Ramos (cell line): ENCODE measurements around the gene RUNDC3A.

ENCODE experiments used
- in situ Hi-C: fragments of 300-500 bp; cut with MboI; formaldehyde crosslinking; loops from one replicate; pipeline ENCODE4 v1.14.3; 2022; ENCODE audit warnings: low sequenced_read_pairs; ENCODE audit not compliant: unreplicated experiment

The RUNDC3A gene

DNA sequence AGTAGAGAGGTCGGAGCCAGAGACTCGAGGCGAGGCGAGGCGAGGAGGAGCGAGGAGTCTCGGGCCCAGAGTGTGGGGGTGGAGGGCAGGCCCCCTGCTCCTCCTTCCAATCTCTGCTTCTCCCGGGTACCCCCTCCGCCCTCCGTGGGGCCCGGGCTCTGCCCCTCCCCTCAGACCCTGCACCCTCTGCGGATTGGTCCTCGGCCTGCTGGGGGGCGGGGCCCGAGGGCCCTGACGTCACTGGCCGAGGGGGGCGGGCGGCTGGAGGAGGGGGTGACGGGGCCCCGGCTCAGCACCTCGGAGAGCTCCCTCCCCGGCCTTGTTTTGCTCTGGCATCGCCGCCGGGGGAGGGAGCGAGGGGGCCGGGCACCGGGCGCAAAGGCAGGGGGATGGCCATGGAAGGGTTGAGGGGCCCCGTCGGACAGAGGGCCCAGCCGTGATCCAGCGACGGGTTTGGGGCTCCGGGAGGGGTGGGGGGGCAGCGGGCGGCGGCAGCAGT is at the start of gene RUNDC3A:
Gene RUNDC3A (plus strand): TSS at position 282 of the 499 bp plus-strand sequence. CDS start 232 bp downstream, outside the sequence.
- in situ Hi-C loops = no loop called here

DNA sequence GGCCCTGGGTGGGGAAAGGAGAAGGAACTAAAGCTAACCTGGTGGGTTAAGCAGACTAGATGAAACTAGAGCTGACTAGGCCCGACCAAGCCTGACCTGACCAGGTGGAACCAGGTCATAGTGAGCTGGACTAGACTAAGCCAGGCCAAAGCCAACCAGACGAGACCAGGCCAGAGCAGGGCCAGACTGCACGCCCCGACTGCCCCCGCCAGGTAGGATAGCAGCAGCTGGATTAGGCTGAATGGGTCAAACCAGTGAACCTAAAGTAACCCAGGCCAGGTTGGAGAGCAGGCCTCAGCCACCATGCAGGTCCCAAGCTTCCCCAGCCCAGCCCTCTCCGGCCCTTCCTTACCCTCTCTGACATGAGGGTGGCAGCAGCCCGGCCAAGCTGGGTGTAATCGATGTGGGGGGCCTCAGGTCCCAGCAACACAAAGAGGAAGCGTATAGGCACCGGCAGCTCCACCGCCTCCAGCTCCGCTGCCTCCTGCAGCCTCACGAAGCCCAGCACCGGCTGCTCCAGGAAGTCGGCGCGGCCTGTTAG is 49.5 kb upstream of the RUNDC3A start:
- in situ Hi-C loops = no loop called here

DNA sequence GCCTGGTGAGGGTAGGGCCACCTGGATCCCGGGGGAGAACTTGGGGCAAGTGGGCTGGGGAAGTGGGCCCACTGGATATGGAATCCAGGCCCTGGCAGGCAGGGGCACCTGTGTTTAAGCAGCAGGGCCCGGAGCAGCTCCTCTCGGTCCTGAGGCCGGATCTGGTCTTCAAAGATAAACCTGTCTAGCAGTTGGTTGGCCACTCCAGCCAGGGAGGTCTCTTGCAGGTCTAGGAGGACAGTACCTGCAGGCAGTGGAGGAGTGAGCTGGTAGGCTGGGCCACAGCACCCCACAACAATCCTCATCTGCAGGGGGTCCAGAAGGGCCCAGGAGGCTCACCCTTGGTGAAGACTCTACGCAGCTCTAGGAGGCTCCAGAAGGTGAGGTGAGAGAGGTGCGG is 48.1 kb upstream of the RUNDC3A start:
- in situ Hi-C loops = no loop called here

DNA sequence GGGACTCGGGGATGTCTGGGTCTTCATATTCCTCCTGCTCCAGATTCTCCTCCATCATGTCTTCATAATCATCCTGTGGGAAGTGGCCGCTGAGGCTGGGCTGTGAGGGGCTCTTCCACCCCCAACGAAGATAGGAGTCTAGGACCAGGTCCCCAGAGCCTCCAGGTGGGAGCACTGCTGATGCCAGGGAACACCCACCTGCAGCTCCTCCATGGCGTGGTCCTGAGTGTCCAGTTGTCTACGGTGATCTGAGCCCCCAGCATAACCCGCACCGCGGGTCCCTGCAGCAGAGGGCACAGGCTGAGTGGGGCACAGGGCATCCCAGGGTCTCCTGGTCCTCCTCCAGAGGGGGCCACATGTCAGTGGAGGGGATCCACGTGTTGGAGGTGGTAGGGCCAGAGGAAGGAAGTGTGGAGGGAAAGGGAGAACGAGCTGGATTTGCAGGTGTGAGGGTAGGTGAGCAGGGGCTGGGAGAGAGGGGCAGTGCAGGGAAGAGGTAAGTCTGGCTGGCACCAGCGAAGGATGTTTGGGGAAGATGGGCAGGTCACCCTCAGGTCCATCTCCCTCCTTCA is 45.7 kb upstream of the RUNDC3A start:
- in situ Hi-C loops = no loop called here

- in situ Hi-C loops = no loop called here
Observed at GRCh38 chr17:44263345-44263902, 45.0 kb upstream of the RUNDC3A start.

- in situ Hi-C loops = no loop called here
Observed at GRCh38 chr17:44266402-44267164, 41.8 kb upstream of the RUNDC3A start.

- in situ Hi-C loops = no loop called here
Observed at GRCh38 chr17:44267165-44267455, 41.3 kb upstream of the RUNDC3A start.

GRCh38 chr17:44267818-44268490 is 40.4 kb upstream of the RUNDC3A start, which contains the start of gene SLC4A1:
SLC4A1 (minus strand) TSS chr17:44268135; CDS start chr17:44262866, 5,269 bp downstream.
- in situ Hi-C loops = no loop called here

DNA sequence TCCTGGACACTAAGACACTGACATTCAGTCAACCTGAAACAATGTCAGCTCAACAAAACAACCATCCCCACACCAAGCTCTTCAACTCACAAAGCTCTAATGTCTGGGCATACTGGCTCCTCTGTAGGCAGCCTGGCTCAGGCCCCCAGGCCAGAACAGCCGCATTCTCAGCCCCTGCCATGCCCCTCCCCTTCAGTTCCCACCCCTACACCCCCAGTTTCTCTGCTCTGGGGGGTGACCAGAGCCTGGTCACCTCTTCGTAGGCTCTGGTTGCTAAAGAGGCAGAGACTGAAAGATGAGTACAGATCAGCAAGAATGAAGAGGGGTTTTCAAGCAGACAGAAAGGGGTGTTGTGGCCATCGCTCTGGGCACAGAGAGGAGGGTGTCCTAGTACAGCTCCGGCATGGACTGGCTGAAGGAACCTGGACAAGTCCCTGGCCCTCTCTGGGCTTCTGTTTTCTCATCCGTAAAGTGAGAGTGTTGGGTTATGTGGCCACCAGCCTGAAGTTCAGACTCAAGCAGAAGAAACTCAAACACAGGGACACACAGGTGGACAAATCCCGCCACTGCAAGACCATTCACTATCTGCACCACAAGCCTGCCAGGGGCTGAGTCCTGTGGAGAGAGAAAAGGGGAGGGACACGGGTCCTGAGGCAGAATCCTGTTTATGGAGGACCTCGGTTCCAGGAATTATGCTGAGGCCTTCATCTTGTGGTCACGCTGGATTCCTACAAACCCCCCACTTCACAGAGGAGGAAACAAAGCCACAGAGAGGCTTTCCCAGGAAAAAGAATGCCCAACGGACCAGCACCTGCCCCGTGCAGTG is 39.5 kb upstream of the RUNDC3A start:
- in situ Hi-C loops = no loop called here

DNA sequence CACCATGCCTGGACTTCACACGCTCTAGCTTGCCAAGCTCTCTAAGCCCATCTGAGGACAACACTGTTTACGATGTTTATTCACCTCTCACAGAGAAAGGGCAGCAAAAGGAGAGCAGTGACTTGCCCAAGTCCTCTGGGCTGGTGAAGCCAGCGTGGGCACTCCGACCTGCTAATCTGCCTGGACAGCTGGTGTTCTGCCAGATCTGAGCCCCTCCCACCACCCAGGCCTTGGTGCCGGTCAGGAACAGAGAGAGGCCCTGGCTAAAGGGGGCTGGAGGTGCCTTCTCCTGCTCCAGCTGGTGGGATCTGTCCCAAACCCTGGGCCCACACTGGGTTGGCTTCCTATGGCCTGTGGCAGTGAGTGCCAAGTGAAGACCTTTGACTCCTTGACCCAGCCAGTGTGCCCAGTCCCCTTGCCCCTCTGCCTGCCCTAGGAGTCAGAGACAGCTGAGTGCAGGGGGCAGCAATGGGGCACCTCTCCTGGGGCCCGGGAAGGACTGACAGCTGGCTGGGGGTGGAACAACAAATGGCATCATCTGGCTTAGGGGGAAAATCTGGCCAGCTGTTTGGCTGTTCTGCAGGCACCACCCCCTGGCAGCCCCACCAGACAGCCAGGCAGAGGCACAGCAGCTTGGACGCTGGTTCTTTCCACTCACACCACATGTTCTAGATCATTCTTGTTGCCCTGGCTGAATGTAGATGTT is 38.7 kb upstream of the RUNDC3A start:
- in situ Hi-C loops = no loop called here

DNA sequence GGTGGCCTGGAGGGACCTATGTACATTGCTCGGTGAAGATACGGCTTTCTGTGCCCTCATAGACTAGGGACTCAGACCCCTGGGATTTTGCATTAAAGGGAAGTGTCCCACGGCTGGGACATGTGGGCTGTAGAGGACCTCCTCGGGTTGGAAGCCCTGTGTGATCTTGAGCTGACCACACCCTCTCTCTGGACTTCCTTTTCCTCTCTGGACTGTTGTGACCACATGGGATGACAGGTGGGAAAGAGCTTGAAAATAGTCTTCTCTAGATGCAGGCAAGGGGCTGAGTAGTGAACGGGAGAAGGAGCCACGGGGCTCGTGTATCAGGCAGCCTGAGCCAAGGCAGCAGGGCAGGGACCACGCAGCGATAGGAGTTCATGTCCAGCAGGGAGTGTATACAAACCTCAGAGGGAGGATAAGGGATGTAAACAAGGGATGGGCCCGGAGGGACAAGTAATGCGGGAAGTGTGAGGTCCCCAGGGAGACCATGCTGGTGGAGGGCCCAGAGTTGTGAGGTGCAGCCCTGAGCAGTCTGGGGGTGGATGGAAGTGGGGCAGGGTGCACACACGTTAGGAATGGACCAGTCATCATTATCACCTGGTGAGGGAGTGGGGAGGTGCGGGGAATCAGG is 36.0 kb upstream of the RUNDC3A start:
- in situ Hi-C loops = no loop called here

DNA sequence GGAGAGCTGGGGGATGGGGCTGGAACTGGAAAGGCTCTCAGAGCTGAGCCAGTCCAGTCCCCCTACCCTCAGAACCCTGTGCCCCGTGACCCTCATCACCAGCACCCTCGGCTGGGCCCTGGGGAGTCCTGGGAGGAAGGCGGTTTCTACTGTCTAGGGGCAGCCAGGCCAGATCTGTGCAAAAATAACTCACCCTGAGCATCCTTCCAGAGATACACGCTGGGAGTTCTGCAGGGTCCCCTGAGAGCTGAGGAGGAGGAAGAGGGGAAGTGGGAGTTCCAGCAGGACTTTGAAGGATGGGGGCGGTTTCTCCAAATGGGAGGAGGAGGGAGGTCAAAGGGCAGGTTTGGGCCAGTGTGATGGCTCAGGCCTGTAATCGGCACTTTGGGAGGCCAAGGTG is 35.4 kb upstream of the RUNDC3A start:
- in situ Hi-C loops = no loop called here

DNA sequence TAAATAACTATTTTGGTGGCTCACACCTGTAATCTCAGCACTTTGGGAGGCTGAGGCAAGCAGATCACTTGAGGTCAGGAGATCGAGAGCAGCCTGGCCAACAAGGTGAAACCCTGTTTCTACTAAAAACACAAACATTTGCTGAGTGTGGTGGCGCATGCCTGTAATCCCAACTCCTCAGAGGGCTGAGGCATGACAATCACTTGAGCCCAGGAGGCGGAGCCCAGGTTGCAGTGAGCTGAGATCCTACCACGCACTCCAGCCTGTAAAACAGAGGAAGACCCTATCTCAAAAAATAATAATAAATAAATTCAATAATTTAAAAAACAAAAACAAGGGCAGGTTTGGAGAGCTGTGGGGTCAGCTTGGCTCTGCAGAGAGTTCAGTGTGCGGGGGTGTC is 34.8 kb upstream of the RUNDC3A start:
- in situ Hi-C loops = no loop called here

GRCh38 chr17:44277976-44278375 is 30.4 kb upstream of the RUNDC3A start:
- in situ Hi-C loops = no loop called here

DNA sequence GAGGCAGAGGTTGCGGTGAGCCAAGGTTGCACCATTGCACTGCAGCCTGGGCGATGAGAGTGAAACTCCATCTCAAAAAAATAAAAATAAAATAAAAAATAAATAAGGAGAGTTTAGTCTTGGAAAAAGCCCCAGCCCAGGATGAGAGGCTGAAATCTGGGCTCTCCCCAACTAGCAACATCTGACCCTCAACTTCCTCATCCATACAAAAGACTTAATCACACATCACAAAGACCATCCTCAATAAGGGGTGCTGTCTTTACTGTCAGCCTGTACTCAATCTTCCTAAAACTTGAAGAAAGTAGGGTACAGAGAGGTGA is 29.1 kb upstream of the RUNDC3A start:
- in situ Hi-C loops = no loop called here

GRCh38 chr17:44279666-44280391 is 28.6 kb upstream of the RUNDC3A start:
- in situ Hi-C loops = no loop called here

- in situ Hi-C loops = no loop called here
Observed at GRCh38 chr17:44280392-44280937, 27.9 kb upstream of the RUNDC3A start.

DNA sequence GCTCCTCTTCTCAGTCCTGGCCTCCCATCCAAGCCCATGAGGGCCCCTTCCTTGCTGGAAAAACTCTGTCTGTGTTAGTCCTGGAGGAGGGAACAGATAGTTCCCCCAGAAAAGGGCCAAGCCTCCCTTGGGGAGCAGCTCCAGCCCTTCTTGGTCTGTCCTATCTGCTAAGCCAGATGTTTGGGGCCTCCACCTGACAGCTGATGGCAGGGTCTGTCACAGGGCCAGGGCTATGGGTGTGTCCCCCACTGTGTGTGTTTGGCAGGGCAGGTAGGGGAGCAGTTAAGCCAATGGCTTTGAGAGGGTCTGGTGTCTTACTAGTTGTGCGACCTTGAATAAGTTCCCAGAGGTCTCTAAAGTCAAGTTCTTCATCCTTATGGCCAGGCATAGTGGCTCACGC is 26.8 kb upstream of the RUNDC3A start:
- in situ Hi-C loops = no loop called here
